ENCODE results near the gene CHST11.
A peak's percentile ranks its signal among the peaks of the same experiment; 100 is the strongest.

Gene CHST11

GRCh38 chr12:104729610-104730446 lies 273.1 kb downstream of the CHST11 start:
- no peak overlapping the region; the same call in 1 of the 2 replicates for H3K27ac ChIP-seq (ENCODE audit: low read length)
- peaks cover 100% of the 10 kb centered on the region for H3K79me2 ChIP-seq (ENCODE audit: insufficient read depth, low read length)
- H4K20me1 ChIP-seq (ENCODE audit: insufficient read depth, low read length), result peaks cover 99% of the 10 kb centered on the region
- DNase-seq (no peak), ATAC-seq (ENCODE audit: insufficient read depth, low read depth) (no peak)
- no peak overlapping the region for H2AFZ ChIP-seq (ENCODE audit: low read depth, low read length)
- H3K9ac ChIP-seq (ENCODE audit: low read depth, low read length), result no peak overlapping the region
- no peaks in the 10 kb centered on the region for H3K27me3 ChIP-seq (ENCODE audit: insufficient read depth, low read length, poor library complexity)
- H3K4me3 ChIP-seq (ENCODE audit: low read depth in 1 of 2, low read length in 2 of 2), result no peak overlapping the region
- no peak overlapping the region for H3K4me2 ChIP-seq (ENCODE audit: insufficient read depth, low read length)
- no peaks in the 10 kb centered on the region for H3K4me1 ChIP-seq (ENCODE audit: insufficient read depth, low read length)
- TF ChIP-seq EZH2 (IDR thresholded peaks at IDR 0.05; ENCODE audit: borderline replicate concordance, low read depth, low read length, severe bottlenecking), result no peak
- TF ChIP-seq CTCF (IDR thresholded peaks at IDR 0.05; ENCODE audit: borderline replicate concordance, extremely low read depth, low read length, poor library complexity, severe bottlenecking), result no peak
- H3K36me3 ChIP-seq (ENCODE audit: insufficient read depth, low read length), result peaks cover 77% of the 10 kb centered on the region
- H3K9me3 ChIP-seq (ENCODE audit: insufficient read depth, low read length, severe bottlenecking), result no peaks in the 10 kb centered on the region

- Histone ChIP-seq H3K36me3 (ENCODE audit: insufficient read depth, low read length) (peaks cover 73% of the 10 kb centered on the region), H3K4me1 (ENCODE audit: insufficient read depth, low read length) (peaks cover 5% of the 10 kb centered on the region), H3K9ac (ENCODE audit: low read depth, low read length) (no peak overlapping the region), H3K79me2 (ENCODE audit: insufficient read depth, low read length) (peaks cover 100% of the 10 kb centered on the region), H3K9me3 (ENCODE audit: insufficient read depth, low read length, severe bottlenecking) (no peaks in the 10 kb centered on the region), H3K4me3 (ENCODE audit: low read depth in 1 of 2, low read length in 2 of 2) (no peak overlapping the region), H3K4me2 (ENCODE audit: insufficient read depth, low read length) (no peak overlapping the region), H3K27ac (ENCODE audit: low read length) (no peak overlapping the region), H4K20me1 (ENCODE audit: insufficient read depth, low read length) (peaks cover 99% of the 10 kb centered on the region), H3K27me3 (ENCODE audit: insufficient read depth, low read length, poor library complexity) (no peaks in the 10 kb centered on the region), H2AFZ (ENCODE audit: low read depth, low read length) (no peak overlapping the region)
- DNase-seq (no peak), ATAC-seq (ENCODE audit: insufficient read depth, low read depth) (no peak)
- no peak for TF ChIP-seq EZH2 (IDR thresholded peaks at IDR 0.05; ENCODE audit: borderline replicate concordance, low read depth, low read length, severe bottlenecking)
- no peak for TF ChIP-seq CTCF (IDR thresholded peaks at IDR 0.05; ENCODE audit: borderline replicate concordance, extremely low read depth, low read length, poor library complexity, severe bottlenecking)
Observed at GRCh38 chr12:104730763-104731162, 274.0 kb downstream of the CHST11 start.

GRCh38 chr12:104733717-104734175 lies 277.0 kb downstream of the CHST11 start:
- Histone ChIP-seq H3K9ac (ENCODE audit: low read depth, low read length) (no peak overlapping the region), H3K4me2 (ENCODE audit: insufficient read depth, low read length) (no peak overlapping the region), H3K4me3 (ENCODE audit: low read depth in 1 of 2, low read length in 2 of 2) (no peak overlapping the region), H3K79me2 (ENCODE audit: insufficient read depth, low read length) (peaks cover 100% of the 10 kb centered on the region), H3K27me3 (ENCODE audit: insufficient read depth, low read length, poor library complexity) (no peaks in the 10 kb centered on the region), H3K27ac (ENCODE audit: low read length) (peak overlapping the region; percentile 24; the same call in 1 of the 2 replicates), H3K9me3 (ENCODE audit: insufficient read depth, low read length, severe bottlenecking) (no peaks in the 10 kb centered on the region), H3K36me3 (ENCODE audit: insufficient read depth, low read length) (peaks cover 60% of the 10 kb centered on the region), H3K4me1 (ENCODE audit: insufficient read depth, low read length) (peaks cover 22% of the 10 kb centered on the region), H2AFZ (ENCODE audit: low read depth, low read length) (no peak overlapping the region), H4K20me1 (ENCODE audit: insufficient read depth, low read length) (peaks cover 100% of the 10 kb centered on the region)
- TF ChIP-seq EZH2 (IDR thresholded peaks at IDR 0.05; ENCODE audit: borderline replicate concordance, low read depth, low read length, severe bottlenecking) (no peak), CTCF (IDR thresholded peaks at IDR 0.05; ENCODE audit: borderline replicate concordance, extremely low read depth, low read length, poor library complexity, severe bottlenecking) (peak; percentile 56)
- ATAC-seq (ENCODE audit: insufficient read depth, low read depth) (peak; percentile 68), DNase-seq (peak; percentile 53)

All from DND-41 (cell line).